HG02938 (cell line): ENCODE measurements around the gene MATR3.

Source experiments
- ATAC-seq: cut with Tn5 transposase; IDR thresholded peaks from one replicate; pipeline ENCODE4 v1.9.1; 2021; ENCODE audit warnings: mild to moderate bottlenecking, moderate library complexity; ENCODE audit not compliant: unreplicated experiment

Gene MATR3

GRCh38 chr5:139272471-139273321 lies 20.8 kb upstream of the MATR3 start:
- ATAC-seq, result no peak

DNA sequence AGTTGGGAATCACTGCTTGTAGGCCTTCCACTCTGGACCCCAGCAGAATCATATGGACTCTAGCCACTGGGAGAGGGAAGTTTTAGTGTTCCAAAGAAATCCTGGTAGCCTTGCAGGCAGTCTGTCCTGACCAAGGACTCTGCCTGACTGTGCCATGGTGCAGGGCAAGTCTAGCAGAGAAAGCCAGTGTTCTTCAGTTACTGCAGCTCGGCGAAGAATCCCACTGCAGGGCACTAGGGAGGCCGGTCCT lies 20.3 kb upstream of the MATR3 start:
- ATAC-seq, result no peak

DNA sequence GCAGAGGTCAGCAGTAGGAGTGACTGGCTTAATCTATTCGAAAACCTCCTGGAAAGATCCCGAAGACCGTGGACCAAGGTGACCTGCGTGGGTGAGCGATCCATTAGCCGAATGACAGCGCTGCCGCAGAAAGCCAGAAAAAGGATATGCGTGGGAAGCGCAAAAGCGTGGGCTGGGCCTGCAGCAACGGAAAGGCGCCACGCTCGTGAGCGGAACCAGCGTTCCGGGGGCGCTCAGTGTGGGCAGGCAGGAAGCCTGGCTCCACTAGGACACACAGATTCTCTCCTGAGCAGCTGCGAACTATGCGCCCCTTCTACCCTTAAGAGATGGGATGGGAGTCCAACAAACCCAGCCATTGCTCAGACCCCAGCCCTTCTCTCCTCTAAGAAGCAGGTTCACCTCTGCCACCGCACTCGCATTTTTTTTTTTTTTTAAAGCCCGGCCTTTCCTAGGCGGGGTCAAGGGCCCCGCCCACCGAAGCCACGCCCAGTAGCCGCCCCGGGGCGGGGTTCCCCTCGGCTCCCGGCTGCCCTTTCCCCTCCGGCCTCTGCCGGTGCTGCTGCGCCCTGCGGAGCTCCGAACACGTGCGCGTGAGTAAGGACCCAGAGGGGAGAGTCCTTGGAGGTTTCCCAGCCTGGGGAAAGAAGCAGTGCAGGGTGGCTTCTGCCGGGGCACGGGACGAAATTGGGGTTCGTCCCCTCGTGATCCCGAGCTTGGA lies 19.8 kb upstream of the MATR3 start:
- ATAC-seq, result peak; percentile 71

DNA sequence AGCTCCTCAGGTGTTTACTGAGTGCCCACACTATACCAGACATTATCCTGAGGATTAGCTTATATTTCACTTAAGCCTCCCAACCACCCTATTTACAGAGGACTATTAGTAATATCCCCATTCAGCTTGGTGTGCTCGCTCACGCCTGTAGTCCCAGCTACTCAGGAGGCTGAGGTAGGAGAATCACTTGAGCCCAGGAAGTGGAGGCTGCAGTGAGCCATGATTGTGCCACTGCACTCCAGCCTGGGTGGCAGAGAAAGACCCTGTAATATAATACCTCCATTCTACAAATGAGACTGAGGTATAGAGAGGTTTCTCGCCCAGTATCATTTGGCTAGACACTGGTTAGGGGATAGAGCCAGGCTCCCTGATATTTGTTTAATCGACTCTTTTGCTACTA lies 18.0 kb upstream of the MATR3 start:
- no peak for ATAC-seq

DNA sequence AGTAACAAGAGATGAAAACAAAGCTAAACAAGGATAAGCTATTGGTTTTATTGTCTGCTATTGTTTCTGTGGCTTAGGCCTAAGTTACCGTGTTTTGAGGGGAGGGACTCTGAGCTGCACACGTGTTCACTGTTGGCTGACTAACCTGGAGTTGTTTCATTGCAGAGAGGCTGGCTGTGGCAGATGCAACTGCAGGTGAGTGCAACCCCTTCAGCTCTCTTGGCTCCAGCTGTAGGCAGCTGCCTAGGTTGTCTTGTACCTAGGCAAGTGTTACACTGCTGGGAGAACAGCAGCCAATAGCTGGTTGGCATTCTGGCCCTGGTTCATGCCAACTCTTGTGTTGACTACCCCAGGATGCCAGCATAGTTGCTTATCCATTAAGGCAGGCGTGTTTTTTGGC lies 17.6 kb upstream of the MATR3 start:
- no peak for ATAC-seq

GRCh38 chr5:139276426-139276825 lies 17.1 kb upstream of the MATR3 start:
- ATAC-seq, result no peak

DNA sequence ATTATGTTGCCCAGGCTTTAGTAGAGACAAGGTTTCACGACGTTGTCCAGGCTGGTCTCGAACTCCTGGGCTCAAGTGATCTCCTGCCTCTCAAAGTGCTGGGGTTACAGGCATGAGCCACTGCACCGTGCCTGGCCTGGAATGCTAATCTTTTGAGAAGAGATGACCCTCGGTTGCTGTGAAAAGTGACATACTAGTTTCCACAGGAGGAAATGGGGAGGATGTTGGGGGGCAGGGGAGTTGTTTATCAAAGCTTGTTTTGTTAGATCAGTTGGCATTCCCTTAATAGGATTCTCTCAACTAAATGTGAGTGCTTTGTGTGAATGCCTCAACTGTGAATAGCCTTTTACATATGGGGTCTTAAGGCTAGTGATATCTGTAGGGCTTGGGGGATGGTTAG lies 16.4 kb upstream of the MATR3 start:
- no peak for ATAC-seq

GRCh38 chr5:139278540-139279274 lies 14.8 kb upstream of the MATR3 start:
- no peak for ATAC-seq

GRCh38 chr5:139282197-139282557 lies 11.4 kb upstream of the MATR3 start:
- ATAC-seq, result no peak

- ATAC-seq, result no peak
Observed at GRCh38 chr5:139283252-139284166, 10.0 kb upstream of the MATR3 start.

- ATAC-seq, result no peak
Observed at GRCh38 chr5:139284295-139284694, 9.2 kb upstream of the MATR3 start.

GRCh38 chr5:139285651-139286392 lies 7.7 kb upstream of the MATR3 start:
- ATAC-seq, result no peak

DNA sequence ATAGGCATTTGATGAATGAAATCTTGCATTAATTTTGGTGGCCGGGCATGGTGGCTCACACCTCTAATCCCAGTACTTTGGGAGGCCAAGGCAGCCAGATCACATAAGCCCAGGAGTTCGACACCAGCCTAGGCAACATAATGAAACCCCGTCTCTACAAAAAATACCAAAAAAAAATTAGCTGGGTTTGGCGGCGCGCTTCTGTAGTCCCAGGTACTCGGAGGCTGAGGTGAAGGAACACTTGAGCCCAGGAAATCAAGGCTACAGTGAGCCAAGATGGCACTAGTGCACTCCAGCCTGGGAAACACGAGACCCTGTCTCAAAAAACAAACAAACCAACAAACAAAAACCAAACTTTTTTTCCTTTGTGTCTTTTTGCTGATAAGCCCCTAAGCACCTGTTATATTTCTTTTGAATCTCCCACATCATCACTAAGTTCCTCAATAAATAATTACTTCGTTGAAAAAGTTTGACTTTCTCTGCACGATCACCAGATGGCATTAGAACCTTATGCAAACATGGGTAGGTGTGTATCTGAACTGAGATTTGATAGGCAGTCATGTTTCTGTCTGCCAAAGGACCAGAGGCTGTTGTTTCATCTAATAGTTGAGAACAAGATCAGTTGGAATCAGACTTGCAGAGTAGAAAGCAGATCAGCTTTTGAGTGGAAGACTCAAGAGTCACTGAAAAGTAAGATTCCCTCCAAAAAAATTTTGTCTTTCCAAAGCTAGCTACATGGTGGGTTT lies 5.5 kb upstream of the MATR3 start:
- no peak for ATAC-seq

- ATAC-seq, result no peak
Observed at GRCh38 chr5:139291051-139291450, 2.5 kb upstream of the MATR3 start.

GRCh38 chr5:139293202-139293506 lies 386 bp upstream of the MATR3 start:
- ATAC-seq, result no peak

- ATAC-seq, result peak; percentile 29
Observed at GRCh38 chr5:139294374-139295165, 1.0 kb downstream of the MATR3 start.

- no peak for ATAC-seq
Observed at GRCh38 chr5:139295346-139296057, 2.0 kb downstream of the MATR3 start.

- ATAC-seq, result no peak
Observed at GRCh38 chr5:139296198-139296597, 2.7 kb downstream of the MATR3 start.
